Astrocyte of the spinal cord (primary cell): ENCODE results near the gene TEPSIN.

ENCODE experiments used
- DNase-seq: peaks from one replicate; pipeline ENCODE4 v3.0.0; 2011; ENCODE audit warnings: low read depth, low spot score
- H3K4me3 ChIP-seq: 2 replicates; pipeline ENCODE4 v1.5.1; 2011; ENCODE audit warnings: low read depth, mild to moderate bottlenecking, low read length, moderate library complexity
- in situ Hi-C: cut with HindIII; loops from 2 replicates; pipeline ENCODE4 v1.10.0; 2017; ENCODE audit warnings: low sequenced_read_pairs
- TF ChIP-seq, protein P1 (sequence below): IDR thresholded peaks from 2 replicates; pipeline ENCODE4 v1.5.1; 2012; ENCODE audit warnings: low read depth, mild to moderate bottlenecking, low read length, inconsistent platforms

TEPSIN gene

DNA sequence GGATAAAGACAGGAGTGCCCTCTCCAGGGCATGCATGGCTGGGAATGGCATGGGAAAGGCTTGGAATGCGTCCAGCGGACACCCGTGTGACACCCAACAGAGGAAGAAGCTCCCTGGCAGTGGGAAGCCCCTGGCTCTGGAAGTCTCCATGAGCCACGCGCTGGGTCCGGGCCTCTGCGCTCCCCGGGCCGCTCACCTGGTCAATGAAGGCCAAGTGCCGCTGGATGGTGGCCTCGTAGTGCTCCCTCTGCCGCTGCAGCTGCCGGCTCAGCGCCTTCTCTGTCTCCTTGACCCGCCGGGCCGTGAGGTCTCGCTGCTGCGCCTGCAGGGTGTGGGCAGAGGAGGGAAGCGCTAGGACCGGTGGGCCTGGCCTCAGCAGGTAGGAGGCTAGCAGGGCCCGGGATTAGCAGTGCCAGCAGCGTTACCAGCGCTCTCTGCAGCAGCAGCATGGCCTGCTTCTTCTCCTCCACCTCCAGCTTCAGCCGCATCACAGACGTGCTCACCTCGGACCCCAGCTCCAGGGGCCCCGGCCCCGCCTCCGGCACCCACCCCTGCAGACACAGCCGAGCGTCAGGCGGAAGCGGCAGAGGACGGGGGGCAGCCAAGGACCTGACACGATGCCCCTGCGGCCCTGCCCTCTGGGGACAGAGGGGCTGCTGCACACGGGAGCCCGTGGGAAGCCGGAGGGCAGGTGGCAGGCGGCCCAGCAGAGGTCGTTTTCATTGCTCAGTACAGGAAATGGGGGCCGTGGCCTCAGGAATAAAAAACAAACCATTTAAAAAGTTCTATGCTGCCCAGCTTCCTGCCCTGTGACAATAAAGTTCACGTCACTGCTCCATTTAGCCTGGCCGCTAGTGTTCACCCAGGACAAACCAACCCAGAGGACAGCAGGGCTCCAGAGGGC is 42.1 kb downstream of the TEPSIN start:
- TF ChIP-seq, protein P1, sequence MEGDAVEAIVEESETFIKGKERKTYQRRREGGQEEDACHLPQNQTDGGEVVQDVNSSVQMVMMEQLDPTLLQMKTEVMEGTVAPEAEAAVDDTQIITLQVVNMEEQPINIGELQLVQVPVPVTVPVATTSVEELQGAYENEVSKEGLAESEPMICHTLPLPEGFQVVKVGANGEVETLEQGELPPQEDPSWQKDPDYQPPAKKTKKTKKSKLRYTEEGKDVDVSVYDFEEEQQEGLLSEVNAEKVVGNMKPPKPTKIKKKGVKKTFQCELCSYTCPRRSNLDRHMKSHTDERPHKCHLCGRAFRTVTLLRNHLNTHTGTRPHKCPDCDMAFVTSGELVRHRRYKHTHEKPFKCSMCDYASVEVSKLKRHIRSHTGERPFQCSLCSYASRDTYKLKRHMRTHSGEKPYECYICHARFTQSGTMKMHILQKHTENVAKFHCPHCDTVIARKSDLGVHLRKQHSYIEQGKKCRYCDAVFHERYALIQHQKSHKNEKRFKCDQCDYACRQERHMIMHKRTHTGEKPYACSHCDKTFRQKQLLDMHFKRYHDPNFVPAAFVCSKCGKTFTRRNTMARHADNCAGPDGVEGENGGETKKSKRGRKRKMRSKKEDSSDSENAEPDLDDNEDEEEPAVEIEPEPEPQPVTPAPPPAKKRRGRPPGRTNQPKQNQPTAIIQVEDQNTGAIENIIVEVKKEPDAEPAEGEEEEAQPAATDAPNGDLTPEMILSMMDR = no peak
- in situ Hi-C loops = no loop called here
- H3K4me3 ChIP-seq = no peak overlapping the region
- no peak for DNase-seq

DNA sequence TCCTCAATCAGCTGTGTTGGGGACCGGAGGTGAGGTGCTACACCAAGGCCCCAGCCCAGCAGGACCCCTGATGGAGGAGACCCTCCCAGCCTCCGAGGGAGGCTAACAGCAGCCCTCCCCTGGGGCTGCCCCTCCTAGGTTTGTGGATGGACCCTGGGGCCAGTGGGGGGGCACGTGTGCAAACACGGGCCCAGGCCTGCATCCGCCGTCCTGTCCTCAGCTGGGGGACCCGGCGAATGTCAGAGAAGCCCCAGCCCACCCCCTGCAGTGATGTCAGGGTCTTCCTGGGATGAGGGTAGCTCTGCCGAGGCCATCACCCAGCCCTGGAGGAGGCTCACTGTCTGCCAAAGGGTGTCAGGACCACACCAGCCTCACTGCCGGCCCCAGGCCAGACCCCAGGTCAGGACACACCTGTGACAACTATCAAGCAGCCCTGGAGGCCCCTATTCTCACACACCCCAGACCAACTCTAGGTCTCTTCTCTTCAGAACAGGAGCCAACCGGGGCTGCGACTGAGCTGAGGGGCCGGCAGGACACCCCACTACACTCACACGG is 42.8 kb downstream of the TEPSIN start:
- TF ChIP-seq, protein P1 = no peak
- in situ Hi-C loops = no loop called here
- H3K4me3 ChIP-seq = no peak overlapping the region
- no peak for DNase-seq

DNA sequence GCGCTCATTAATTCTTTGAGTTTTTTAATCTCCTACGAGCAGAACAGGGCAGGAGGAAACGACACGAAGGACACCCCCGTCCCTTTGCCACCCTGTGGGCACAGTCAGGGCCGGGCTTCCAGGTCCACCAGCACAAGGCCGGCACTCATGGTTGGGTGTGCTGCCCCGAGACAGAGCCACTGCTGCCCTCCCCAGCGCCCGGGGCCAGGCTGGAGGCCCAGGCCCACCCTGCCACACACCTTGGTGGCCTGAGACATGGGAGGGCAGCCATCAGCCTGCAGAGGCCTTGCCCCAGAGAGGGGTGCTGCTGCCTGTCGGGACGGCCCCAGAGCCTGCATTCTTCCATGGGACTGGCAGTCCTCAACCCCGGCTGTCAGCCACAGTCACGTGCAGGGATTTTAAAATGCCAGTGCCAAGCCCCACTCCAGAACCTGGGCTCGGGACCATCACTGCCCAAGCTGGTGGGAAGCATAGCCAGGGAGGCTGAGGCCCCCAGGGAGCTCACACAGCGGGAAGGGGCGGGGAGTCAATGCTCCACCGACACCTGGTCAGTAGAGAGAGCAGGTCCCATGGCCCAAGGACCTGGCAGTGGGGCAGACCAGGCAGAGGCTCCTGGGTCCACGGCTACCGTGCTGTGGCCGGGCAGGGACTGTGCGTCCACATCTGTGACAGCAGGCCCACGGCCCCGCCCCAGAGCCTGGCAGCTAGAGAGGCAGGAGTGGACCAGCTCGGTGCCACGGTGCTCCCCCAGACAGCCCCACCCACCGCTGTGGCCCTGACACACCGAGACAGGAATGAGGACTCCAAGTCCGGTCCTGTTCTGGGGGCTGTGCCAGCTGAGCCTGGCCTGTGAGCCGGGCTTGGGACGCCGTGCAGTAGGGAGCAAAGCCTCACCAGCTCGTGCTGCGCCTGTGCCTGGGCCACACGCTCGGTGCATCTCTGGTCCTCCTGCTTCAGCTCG is 43.6 kb downstream of the TEPSIN start:
- no peak for DNase-seq
- TF ChIP-seq, protein P1 = no peak
- in situ Hi-C loops = no loop called here
- no peak overlapping the region for H3K4me3 ChIP-seq

DNA sequence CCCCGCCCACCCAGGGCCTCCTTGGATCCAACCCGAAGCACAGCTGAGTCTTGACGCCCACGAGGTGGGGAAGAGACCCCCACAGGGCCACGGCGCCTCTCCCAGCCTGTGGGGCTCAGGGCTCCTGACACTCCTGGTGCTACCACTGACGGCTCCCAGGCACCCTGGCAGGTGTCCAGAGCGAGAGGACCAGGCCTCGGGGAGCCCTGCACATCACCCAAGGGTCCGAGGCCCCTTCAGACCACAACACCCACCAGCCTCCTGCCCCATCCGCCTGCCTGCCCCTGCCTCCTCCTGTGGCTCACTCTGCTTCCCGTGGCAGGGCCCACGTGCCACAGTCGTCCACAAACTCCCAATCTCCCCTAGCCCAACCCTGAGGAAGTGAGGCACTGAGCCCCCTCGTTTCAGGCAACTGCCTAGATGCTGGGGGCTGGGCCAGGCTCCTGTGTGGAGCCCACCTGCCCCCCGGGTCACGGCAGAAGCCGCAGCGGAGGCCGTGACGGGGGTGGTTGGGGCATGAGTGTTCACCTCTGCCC is 44.6 kb downstream of the TEPSIN start:
- no peak overlapping the region for H3K4me3 ChIP-seq
- in situ Hi-C loops = no loop called here
- TF ChIP-seq, protein P1 = no peak
- no peak for DNase-seq

DNA sequence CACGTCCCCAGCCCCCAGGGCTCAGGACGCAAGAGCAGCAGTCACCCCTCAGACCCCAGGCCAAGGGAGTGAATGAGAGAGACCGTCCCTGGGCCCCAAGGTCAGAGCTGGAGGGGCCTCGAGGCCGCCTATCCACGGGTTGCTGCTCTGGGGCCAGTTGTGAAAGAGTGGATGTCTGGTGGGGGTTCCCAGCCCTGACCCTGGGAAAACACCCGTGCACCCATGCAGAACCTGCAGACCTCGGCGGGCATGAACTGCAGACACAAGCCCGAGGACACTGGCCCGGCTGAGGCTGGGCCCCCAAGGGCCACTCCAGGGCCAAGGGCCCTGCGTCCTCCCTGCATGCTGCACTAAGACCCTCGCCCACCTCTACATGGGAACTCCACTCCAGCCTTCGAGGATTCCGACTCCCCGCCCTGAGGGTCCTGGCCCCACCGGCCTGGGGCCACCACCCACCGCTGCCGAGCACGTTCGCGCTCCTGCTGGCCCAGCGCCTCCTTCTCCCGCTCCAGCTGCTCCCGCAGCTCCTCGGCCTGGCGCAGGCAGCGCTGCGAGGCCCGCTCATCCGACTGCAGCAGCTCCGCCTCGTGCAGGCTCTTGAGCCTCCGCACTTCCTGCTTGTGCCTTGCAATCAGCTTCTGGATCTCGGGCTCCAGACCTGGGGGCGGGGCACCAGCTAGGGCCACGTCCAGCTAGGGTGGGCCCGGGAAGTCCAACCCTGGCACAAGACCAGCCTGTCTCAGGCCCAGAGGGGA is 45.2 kb downstream of the TEPSIN start:
- in situ Hi-C loops = no loop called here
- no peak overlapping the region for H3K4me3 ChIP-seq
- DNase-seq = no peak

More for the DNA sequence above, 45.2 kb downstream of the TEPSIN start:
- TF ChIP-seq, protein P1 = no peak
